Stimulated activated naive CD4-positive, alpha-beta T cell treated with Interleukin-2 at 50 U/mL for 16 hours (primary cell): ENCODE measurements around the gene C2orf81.
"Not testable (repeated sequence)": the region's sequence is repeated elsewhere in the genome, so short reads cannot be mapped to it uniquely, and the experiment has no call there.

Experiments
- DNase-seq: peaks from one replicate; lab custom pipeline; 2025; lab: John Stamatoyannopoulos, UW

The C2orf81 gene

GRCh38 chr2:74421221-74421870 is at the start of gene C2orf81, which contains the start of gene WDR54:
Gene C2orf81, minus strand, starts transcription at chr2:74421619. Its CDS starts 59 bp downstream, at chr2:74421560.
Gene WDR54, plus strand, starts transcription at chr2:74421730. Its CDS starts 424 bp downstream, at chr2:74422154.
- DNase-seq, result peak; percentile 92

DNA sequence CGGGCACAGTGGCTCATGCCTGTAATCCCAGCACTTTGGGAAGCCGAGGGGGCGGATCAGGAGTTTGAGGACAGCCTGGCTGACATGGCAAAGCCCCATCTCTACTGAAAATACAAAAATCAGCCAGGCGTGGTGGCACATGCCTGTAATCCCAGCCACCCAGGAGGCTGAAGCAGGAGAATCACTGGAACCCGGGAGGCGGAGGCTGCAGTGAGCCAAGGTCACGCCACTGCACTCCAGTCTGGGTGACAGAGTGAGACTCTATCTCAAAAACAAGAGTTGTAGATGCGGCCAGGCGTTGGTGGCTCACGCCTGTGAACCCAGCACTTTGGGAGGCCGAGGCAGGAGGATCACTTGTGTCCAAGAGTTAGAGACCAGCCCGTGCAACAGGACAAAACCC is 49.3 kb upstream of the C2orf81 start:
- not testable (repeated sequence) for DNase-seq

GRCh38 chr2:74464406-74464805 is 43.0 kb upstream of the C2orf81 start:
- DNase-seq, result no peak

- DNase-seq, result no peak
Measured at GRCh38 chr2:74462786-74463105, 41.3 kb upstream of the C2orf81 start.

DNA sequence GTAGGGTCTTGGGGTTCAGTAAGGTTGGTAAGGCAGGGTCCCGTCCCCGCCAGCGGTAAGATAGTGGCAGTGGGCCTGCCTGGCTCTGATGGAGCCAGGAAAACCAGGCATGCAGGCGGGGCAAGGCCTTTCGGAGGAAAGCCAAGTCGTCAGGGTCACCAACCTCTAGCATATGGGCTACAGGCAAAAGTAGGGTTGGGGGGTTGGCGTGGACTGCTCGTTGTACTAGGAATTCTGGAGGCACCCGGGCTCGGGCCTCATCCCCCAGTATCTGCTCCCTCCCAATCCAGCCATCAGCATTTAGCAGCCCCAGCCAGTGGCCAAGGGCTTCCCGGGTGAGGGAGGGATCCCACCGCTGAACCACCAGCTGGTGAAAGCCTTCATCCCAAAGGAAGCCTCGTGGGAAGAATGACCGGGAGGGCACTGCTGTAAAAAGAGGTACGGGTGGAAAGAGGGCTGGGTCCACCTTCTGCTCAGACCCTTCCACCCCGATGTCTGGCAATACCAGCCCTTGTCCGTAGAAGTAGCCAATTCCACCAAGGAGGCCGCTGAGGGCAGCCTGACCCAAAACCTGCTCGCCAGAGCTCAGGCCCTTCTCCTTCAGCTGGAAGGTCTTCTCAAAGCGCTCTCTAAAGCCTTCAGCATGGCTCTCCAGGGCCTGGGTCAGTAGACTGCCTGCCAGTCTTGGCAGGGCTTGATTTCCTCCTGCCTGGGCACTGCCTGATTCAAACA is 40.8 kb upstream of the C2orf81 start:
- no peak for DNase-seq

DNA sequence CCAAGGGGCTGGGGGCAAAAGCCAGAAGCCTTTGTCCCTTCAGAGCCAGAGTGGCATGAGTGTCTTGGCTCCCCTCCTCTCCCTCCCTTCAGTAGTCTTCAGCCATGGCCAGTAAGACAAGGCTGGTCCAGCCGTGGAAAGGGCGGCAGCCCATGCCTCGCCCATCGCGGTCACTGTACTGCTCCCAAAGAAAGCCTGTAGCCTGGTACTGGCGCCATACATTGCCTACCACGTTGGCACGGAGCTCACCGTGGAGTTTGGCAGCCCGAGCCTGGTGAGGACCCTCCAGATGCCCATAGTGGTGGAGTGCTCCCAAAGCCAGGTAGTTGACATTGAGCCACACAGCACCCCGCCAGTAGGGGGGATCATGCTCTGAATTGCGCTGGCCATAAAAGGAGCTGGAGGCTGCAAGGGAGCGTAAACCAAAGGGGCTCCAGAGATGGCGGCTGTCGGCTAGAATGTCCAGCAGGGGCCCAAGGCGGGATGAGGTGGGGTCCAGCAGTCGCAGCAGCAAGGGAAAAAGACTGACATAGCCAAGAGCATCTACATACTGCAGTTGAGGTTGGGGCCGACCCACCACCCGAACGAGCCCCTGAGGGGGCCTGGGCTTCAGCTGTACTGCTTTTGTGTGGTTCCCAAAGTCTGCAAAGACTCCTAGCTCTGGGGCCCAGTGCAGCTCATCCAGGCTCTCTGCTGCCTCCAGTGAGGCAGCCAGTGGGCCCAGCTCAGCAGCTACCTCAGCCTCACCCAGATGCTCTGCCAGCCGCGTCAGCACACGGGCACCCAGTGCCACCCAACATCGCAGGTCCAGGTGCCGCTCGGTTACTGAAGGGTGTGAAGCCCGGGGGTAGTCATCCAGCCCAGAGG is 40.0 kb upstream of the C2orf81 start:
- no peak for DNase-seq

GRCh38 chr2:74460187-74460586 is 38.8 kb upstream of the C2orf81 start:
- not testable (repeated sequence) for DNase-seq

GRCh38 chr2:74459503-74460118 is 38.2 kb upstream of the C2orf81 start:
- not testable (repeated sequence) for DNase-seq

DNA sequence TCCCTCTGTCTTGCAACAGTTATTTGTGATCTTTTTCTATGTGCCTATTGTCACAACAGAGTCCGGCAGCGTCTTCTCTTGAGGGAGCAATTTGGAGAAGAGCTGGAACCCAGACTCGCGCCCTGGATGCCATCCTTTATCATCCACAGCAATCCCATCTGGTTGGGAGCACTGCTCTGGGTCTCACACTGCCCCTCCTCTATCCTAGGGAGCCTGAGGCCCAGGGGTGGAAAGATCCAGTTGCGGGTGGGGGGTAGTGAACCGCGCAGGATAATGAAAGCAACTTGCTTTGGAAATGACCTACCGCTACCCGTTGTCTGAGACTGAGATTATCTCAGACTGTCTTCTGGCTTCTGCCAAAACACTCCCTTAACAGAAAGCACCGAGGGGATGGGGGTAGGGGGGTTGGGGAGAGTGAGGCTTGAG is 37.5 kb upstream of the C2orf81 start:
- no peak for DNase-seq

DNA sequence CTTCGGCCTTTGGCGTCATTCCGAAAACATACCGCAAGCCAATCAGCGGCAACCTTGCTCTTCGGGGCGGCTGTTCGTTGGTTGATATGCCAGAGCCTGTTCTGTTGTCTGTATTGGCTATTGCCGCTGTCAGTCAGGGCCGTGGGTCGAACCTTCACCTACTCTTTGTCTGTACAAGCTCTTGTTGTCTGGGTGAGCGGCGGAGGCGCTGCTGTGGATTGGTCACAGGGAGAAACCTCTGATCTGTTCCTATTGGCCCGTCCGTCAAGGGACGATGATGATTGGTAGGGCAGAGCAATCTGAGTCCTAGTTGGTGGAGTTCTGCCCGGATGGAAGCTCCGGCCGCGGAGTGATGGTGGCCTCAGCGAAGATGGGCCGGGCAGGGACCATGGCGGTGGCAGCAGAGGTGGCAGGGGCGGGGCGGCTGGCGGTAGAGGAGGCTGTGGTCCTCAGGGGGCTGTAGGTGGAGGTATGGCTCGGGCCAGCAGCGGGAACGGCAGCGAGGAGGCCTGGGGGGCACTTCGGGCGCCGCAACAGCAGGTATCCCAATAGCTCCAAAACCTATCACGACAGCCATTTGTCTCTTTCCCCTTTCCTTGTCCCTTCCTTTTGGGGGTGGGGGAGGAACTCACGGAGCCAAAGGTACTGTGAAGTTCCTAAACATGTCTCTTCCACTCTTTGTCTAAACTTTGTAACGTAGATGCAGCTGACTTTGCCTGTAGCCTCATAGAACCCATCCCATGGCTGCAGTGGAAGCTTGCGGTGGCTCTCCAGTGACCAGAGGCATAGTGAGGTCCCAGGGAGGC is 36.9 kb upstream of the C2orf81 start, which contains the start of gene WBP1:
TSS of gene WBP1 (plus strand) at position 307 of the 806 bp plus-strand sequence. CDS start at position 472, 165 bp downstream.
- peak; percentile 99 for DNase-seq

- DNase-seq, result peak; percentile 82
Measured at GRCh38 chr2:74457549-74458131, 36.2 kb upstream of the C2orf81 start.

- DNase-seq, result no peak
Measured at GRCh38 chr2:74457129-74457548, 35.7 kb upstream of the C2orf81 start.

GRCh38 chr2:74454654-74455511 is 33.5 kb upstream of the C2orf81 start, which contains the start of gene INO80B:
Gene INO80B, plus strand, starts transcription at chr2:74455087. Its CDS starts 30 bp downstream, at chr2:74455117.
- DNase-seq, result peak; percentile 94

DNA sequence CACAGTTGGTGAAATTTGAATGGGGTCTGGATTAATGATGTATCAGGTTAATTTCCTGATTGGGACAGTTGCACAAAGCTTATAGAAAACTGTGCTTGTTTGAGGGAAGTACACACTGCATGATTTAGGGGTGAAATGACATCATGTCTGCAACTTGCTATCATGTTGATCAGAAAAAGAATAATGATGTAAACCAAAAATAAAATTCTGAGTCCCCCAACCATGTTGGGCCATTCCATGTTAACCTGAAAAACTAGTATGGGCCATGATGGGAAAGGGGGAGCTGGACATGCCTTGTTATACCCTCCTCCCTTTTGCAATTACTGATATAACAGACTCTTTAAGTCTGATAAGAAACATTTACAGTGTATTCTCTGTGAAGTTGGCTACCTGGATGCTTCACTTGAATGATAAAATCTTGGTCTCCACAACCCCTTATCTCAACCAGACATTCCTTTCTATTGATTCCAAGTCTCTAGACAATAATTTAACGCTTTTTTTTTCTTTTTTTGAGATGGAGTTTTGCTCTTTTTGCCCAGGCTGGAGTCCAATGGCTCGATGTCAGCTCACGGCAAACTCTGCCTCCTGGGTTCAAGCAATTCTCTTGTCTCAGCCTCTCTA is 29.3 kb upstream of the C2orf81 start:
- no peak for DNase-seq

- no peak for DNase-seq
Measured at GRCh38 chr2:74448771-74449170, 27.4 kb upstream of the C2orf81 start.

GRCh38 chr2:74447230-74447999 is 26.0 kb upstream of the C2orf81 start:
- no peak for DNase-seq

GRCh38 chr2:74444498-74445318 is 23.3 kb upstream of the C2orf81 start:
- DNase-seq, result no peak
